Sigmoid colon (tissue), 7 donors: ENCODE data around the gene FOXK2. TPM values are rescaled to one million over a fixed set of nuclear protein-coding genes. Genes with fewer than 3 reads are reported as not detected.

Experiments used
- DNase-seq: peaks from one replicate; pipeline ENCODE4 v3.0.0-alpha.2; 2019
- H3K27ac ChIP-seq, 4 donors: fragments of 200-600 bp; sonication (generic); one replicate each; pipeline ENCODE4 v1.5.1; 2016 to 2019; ENCODE audit warnings: mild to moderate bottlenecking in 1 of 4
- H3K27me3 ChIP-seq, 3 donors: fragments of 200-600 bp; sonication (generic); one replicate each; pipeline ENCODE4 v1.5.1; 2019; ENCODE audit warnings: mild to moderate bottlenecking in 1 of 3
- H3K36me3 ChIP-seq, 4 donors: fragments of 200-600 bp; sonication (generic); one replicate each; pipeline ENCODE4 v1.5.1; 2016 to 2019
- H3K4me1 ChIP-seq, 4 donors: fragments of 200-600 bp; sonication (generic); one replicate each; pipeline ENCODE4 v1.5.1; 2017 to 2019
- H3K4me3 ChIP-seq, 4 donors: fragments of 200-600 bp; sonication (generic); one replicate each; pipeline ENCODE4 v1.5.1; 2017 to 2019; ENCODE audit warnings: mild to moderate bottlenecking in 2 of 4, moderate library complexity in 1 of 4
- H3K9me3 ChIP-seq, 4 donors: fragments of 200-600 bp in 3 of 4; sonication (generic) in 3 of 4; one replicate each; pipeline versions ENCODE4 v1.5.1 to v1.6.1; 2013 to 2019
- CTCF ChIP-seq, 4 experiments: fragments of 450-650 bp in 3 of 4; fragments of 200-600 bp in 1 of 4; IDR thresholded peaks; one replicate each; pipeline ENCODE4 v1.5.1; 2016 to 2019; ENCODE audit warnings: antibody characterized with exemption in 4 of 4, mild to moderate bottlenecking in 3 of 4, moderate library complexity in 2 of 4
- EP300 ChIP-seq, 4 donors: sonication (generic); formaldehyde crosslinking; IDR thresholded peaks; one replicate each; pipeline ENCODE4 v1.6.1; 2017; ENCODE audit warnings: antibody characterized with exemption in 4 of 4
- POLR2A ChIP-seq, 2 donors: fragments of 450-650 bp; IDR thresholded peaks; one replicate each; pipeline ENCODE4 v1.6.1; 2016; ENCODE audit warnings: antibody characterized with exemption in 2 of 2, mild to moderate bottlenecking in 2 of 2, moderate library complexity in 2 of 2
- POLR2AphosphoS5 ChIP-seq, 4 donors: sonication (generic); formaldehyde crosslinking; IDR thresholded peaks; one replicate each; pipeline ENCODE4 v1.6.1; 2017; ENCODE audit warnings: antibody characterized with exemption in 4 of 4
- WGBS, 2 donors: extraction: QIAGEN DNeasy Blood & Tissue Kit; methylation state at CpG; one replicate each; pipeline ENCODE4 v1.1.7; 2013; 5-methylcytosine and 5-hydroxymethylcytosine counted together
- intact Hi-C: fragments of 100-400 bp; cut with DNase I; formaldehyde crosslinking; loops from one replicate; pipeline ENCODE4 v1.15.1; 2023
- polyA plus RNA-seq, 3 donors: library from polyadenylated mRNA; stranded (reverse); fragments of 200-250 nt; gene quantifications; one replicate each; pipeline ENCODE4 v1.2.3, GENCODE V29; 2013
- total RNA-seq, 4 donors: library from RNA; depleted of rRNA; stranded (reverse); fragments of >200 nt; gene quantifications; one replicate each; pipeline ENCODE4 v1.1.0, GENCODE V29; 2016
- donor health status: healthy with polysubstance abuse.
- donor health status: Bipolar disorder and iron deficiency.
- donor health status: healthy.

The FOXK2 gene
- total and polyA plus RNA-seq, 7 donors: 10.2 to 56.8 (median 29.3) TPM

- no peaks in the 10 kb centered on the region for H3K27me3 ChIP-seq
- no peak for DNase-seq
- no peak overlapping the region for H3K4me3 ChIP-seq
- 91% methylated on average over 14 of the region's 14 CpGs for WGBS, 2 donors
- H3K4me1 ChIP-seq: peaks cover 0 to 15% (median 0%) of the 10 kb centered on the region in 4 donors
- H3K9me3 ChIP-seq: no peaks in the 10 kb centered on the region
- H3K27ac ChIP-seq: no peak overlapping the region
- intact Hi-C loops: loop anchor here (10.0 kb wide), 2 partner anchors 145 to 285 kb away; partner anchors contain the start of gene TEX19
- TF ChIP-seq POLR2AphosphoS5 (IDR thresholded peaks at IDR 0.05) (no peak), POLR2A (IDR thresholded peaks at IDR 0.05) (no peak), EP300 (IDR thresholded peaks at IDR 0.05) (no peak), CTCF (IDR thresholded peaks at IDR 0.05) (no peak)
- H3K36me3 ChIP-seq: peaks cover 7 to 59% (median 24%) of the 10 kb centered on the region in 4 donors
These were observed 120.1 kb downstream of the FOXK2 start for GRCh38 chr17:82639628-82640027.

DNA sequence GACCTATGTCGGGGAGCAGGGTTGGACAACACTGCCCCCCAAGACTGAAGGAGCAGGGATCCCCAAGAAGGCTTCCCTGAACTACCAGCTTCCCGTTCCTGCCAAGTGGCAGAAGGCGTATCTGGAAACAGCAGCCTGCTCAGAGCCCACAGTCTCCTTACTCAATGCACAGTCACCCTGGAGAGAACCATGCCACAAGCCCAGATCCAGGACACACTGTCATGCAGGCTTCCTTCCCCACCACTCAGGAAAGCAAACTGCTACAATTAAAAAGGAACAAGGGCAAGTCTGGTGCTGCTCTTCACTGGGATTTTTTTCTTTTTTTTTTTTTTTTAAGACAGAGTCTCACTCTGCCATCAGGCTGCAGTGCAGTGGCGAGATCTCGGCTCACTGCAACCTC is 120.5 kb downstream of the FOXK2 start:
- peaks cover 0 to 19% (median 2%) of the 10 kb centered on the region in 4 donors for H3K4me1 ChIP-seq
- no peak overlapping the region for H3K27ac ChIP-seq
- no peaks in the 10 kb centered on the region for H3K9me3 ChIP-seq
- H3K27me3 ChIP-seq: no peaks in the 10 kb centered on the region
- 90 to 95% methylated on average over 5 of the region's 5 CpGs for WGBS, 2 donors
- DNase-seq: no peak
- no peak overlapping the region for H3K4me3 ChIP-seq
- intact Hi-C loops: loop anchor here (10.0 kb wide), 1 partner anchor 145 kb away; no protein-coding TSS in a partner anchor
- H3K36me3 ChIP-seq: peaks cover 7 to 59% (median 24%) of the 10 kb centered on the region in 4 donors
- TF ChIP-seq EP300 (IDR thresholded peaks at IDR 0.05) (no peak), CTCF (IDR thresholded peaks at IDR 0.05) (no peak), POLR2A (IDR thresholded peaks at IDR 0.05) (no peak), POLR2AphosphoS5 (IDR thresholded peaks at IDR 0.05) (no peak)

DNA sequence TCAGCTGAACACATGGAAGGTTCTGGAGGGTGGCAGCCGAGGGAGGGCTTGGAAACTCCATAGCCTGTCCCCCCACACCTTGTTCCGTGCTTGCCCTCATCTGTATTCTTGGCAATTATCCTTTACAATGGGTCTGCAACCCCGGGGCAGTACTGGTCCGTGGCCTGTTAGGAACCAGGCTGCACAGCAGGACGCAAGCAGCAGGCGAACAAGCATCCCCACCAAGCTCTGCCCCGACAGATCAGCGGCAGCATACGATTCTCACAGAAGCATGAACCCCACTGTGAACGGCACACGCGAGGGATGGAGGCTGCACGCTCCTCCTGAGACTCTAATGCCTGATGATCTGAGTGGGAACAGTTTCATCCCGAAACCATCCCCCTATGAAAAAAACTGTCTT is 122.5 kb downstream of the FOXK2 start:
- intact Hi-C loops: loop anchor here (2.0 to 10.0 kb wide), 2 partner anchors 25 to 147 kb away; no protein-coding TSS in a partner anchor
- Histone ChIP-seq H3K4me3 (no peak overlapping the region), H3K9me3 (no peaks in the 10 kb centered on the region), H3K27me3 (no peaks in the 10 kb centered on the region), H3K36me3 (peaks cover 7 to 59% (median 24%) of the 10 kb centered on the region in 4 donors), H3K4me1 (peaks cover 0 to 37% (median 19%) of the 10 kb centered on the region in 4 donors), H3K27ac (no peak overlapping the region)
- TF ChIP-seq POLR2AphosphoS5 (IDR thresholded peaks at IDR 0.05): no peak
- TF ChIP-seq EP300 (IDR thresholded peaks at IDR 0.05): no peak
- no peak for TF ChIP-seq CTCF (IDR thresholded peaks at IDR 0.05)
- TF ChIP-seq POLR2A (IDR thresholded peaks at IDR 0.05): no peak
- no peak for DNase-seq
- WGBS, 2 donors: 94% methylated on average over 14 of the region's 14 CpGs

DNA sequence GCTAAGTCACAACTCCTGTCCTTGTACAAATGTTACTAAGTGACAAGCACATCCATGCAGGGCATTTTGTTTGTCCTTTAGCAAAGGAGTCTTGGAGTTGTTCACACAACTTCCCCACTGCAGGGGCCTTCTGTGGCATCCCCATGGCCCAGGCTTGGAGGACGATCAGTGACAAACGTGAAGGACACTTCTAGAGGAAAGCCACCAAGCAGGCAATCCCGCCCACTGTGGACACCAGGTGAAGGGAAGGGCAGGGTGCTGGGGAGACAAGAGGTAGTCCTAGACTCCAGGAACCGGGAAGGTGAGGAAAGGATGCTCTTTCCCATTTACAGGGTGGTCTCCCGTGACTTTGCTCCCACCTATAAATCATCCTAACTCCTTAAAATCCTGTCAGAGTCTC is 124.6 kb downstream of the FOXK2 start:
- Histone ChIP-seq H3K36me3 (peaks cover 7 to 53% (median 24%) of the 10 kb centered on the region in 4 donors), H3K27me3 (no peaks in the 10 kb centered on the region), H3K4me1 (peaks cover 0 to 47% (median 27%) of the 10 kb centered on the region in 4 donors), H3K4me3 (no peak overlapping the region), H3K27ac (no peak overlapping the region), H3K9me3 (no peaks in the 10 kb centered on the region)
- DNase-seq: no peak
- WGBS, 2 donors: 87 to 91% methylated on average over 5 of the region's 5 CpGs
- TF ChIP-seq EP300 (IDR thresholded peaks at IDR 0.05) (no peak), POLR2AphosphoS5 (IDR thresholded peaks at IDR 0.05) (no peak), CTCF (IDR thresholded peaks at IDR 0.05) (no peak), POLR2A (IDR thresholded peaks at IDR 0.05) (no peak)
- intact Hi-C loops: loop anchor here (10.0 kb wide), 1 partner anchor 149 kb away; no protein-coding TSS in a partner anchor
